HepG2 (cell line): ENCODE data around the gene BFSP1.

Source experiments
- CTCF ChIP-seq: sonication (generic); formaldehyde crosslinking; IDR thresholded peaks from 2 replicates; pipeline ENCODE4 v1.5.0; 2020; ENCODE audit warnings: mild to moderate bottlenecking, missing genetic modification reagents, moderate library complexity
- DR1 ChIP-seq: sonication (generic); formaldehyde crosslinking; IDR thresholded peaks from 2 replicates; pipeline ENCODE4 v1.8.0; 2021; ENCODE audit warnings: mild to moderate bottlenecking, missing genetic modification reagents, inconsistent platforms
- GPN1 ChIP-seq: sonication (generic); formaldehyde crosslinking; IDR thresholded peaks from 2 replicates; pipeline ENCODE4 v1.5.1; 2020; ENCODE audit warnings: missing genetic modification reagents, borderline replicate concordance
- MYNN ChIP-seq: sonication (generic); formaldehyde crosslinking; IDR thresholded peaks from 2 replicates; pipeline ENCODE4 v1.4.0; 2020; ENCODE audit warnings: mild to moderate bottlenecking, low read depth, missing genetic modification reagents
- PHF21A ChIP-seq: sonication (generic); formaldehyde crosslinking; IDR thresholded peaks from 2 replicates; pipeline ENCODE4 v1.5.0; 2020; ENCODE audit warnings: mild to moderate bottlenecking, missing genetic modification reagents
- SKIL ChIP-seq: sonication (generic); formaldehyde crosslinking; IDR thresholded peaks from 2 replicates; pipeline ENCODE4 v1.8.0; 2022; ENCODE audit warnings: missing genetic modification reagents, mild to moderate bottlenecking, moderate library complexity, borderline replicate concordance
- ZBTB8A ChIP-seq: sonication (generic); formaldehyde crosslinking; IDR thresholded peaks from 2 replicates; pipeline ENCODE4 v1.4.0; 2020; ENCODE audit warnings: mild to moderate bottlenecking, low read depth, missing genetic modification reagents, borderline replicate concordance
- ZNF121 ChIP-seq: sonication (generic); formaldehyde crosslinking; IDR thresholded peaks from 2 replicates; pipeline ENCODE4 v1.5.0; 2020; ENCODE audit warnings: mild to moderate bottlenecking, missing genetic modification reagents
- ZSCAN22 ChIP-seq: sonication (generic); formaldehyde crosslinking; IDR thresholded peaks from 2 replicates; pipeline ENCODE4 v1.4.0; 2020; ENCODE audit warnings: mild to moderate bottlenecking, missing genetic modification reagents

GRCh38 chr20:17562804-17563305, 31.7 kb upstream of the BFSP1 start:
- TF ChIP-seq ZBTB8A (no peak), DR1 (CRISPR knock-in tag) (no peak), SKIL (no peak), ZNF121 (no peak), CTCF (CRISPR knock-in tag) (no peak), MYNN (no peak), GPN1 (CRISPR knock-in tag) (no peak), ZSCAN22 (no peak), PHF21A (CRISPR knock-in tag) (no peak)
